ENCODE measurements around the gene CAMK1D.

CAMK1D gene

DNA sequence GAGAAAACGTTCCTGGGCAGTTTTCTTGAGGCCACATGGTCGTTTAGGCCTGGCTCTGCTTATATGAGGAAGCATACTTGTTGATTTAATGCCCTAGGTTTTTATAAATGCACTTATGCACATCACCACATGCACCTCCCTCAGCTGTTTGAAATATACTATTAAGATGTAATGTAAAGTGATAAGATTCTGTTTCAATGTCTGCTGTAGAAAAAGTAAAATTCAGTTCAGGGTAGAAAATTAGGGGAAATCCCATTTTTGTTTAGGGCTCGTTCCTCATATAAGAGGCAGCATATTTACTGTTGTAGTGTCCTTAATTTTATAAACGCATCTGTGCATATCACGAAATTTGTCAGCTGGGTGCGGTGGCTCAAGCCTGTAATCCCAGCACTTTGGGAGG lies 7.8 kb upstream of the CAMK1D start:
- H3K9me3 ChIP-seq (ENCODE audit: control insufficient read depth, insufficient read depth, low read depth, low read length), result no peaks in the 10 kb centered on the region
- no peaks in the 10 kb centered on the region for H3K4me1 ChIP-seq (ENCODE audit: control insufficient read depth, insufficient read depth, low read length)
- CTCF ChIA-PET, result no interaction called here
- TF ChIP-seq ZNF404 (tag by site-specific recombination; IDR thresholded peaks at IDR 0.05) (no peak), ZNF610 (tag by site-specific recombination; IDR thresholded peaks at IDR 0.05; ENCODE audit: borderline replicate concordance) (no peak), ZBTB1 (tag by site-specific recombination; IDR thresholded peaks at IDR 0.05) (no peak), ZNF510 (tag by site-specific recombination; IDR thresholded peaks at IDR 0.05; ENCODE audit: insufficient replicate concordance) (no peak), ZNF157 (tag by site-specific recombination; IDR thresholded peaks at IDR 0.05) (no peak), ZNF514 (tag by site-specific recombination; IDR thresholded peaks at IDR 0.05) (no peak), ZNF792 (tag by site-specific recombination; IDR thresholded peaks at IDR 0.05) (no peak), GLIS1 (tag by site-specific recombination; IDR thresholded peaks at IDR 0.05) (no peak), ZNF76 (tag by site-specific recombination; IDR thresholded peaks at IDR 0.05; ENCODE audit: borderline replicate concordance, low read depth) (no peak), ZSCAN30 (tag by site-specific recombination; IDR thresholded peaks at IDR 0.05) (no peak)
- TF ChIP-seq, protein P1, sequence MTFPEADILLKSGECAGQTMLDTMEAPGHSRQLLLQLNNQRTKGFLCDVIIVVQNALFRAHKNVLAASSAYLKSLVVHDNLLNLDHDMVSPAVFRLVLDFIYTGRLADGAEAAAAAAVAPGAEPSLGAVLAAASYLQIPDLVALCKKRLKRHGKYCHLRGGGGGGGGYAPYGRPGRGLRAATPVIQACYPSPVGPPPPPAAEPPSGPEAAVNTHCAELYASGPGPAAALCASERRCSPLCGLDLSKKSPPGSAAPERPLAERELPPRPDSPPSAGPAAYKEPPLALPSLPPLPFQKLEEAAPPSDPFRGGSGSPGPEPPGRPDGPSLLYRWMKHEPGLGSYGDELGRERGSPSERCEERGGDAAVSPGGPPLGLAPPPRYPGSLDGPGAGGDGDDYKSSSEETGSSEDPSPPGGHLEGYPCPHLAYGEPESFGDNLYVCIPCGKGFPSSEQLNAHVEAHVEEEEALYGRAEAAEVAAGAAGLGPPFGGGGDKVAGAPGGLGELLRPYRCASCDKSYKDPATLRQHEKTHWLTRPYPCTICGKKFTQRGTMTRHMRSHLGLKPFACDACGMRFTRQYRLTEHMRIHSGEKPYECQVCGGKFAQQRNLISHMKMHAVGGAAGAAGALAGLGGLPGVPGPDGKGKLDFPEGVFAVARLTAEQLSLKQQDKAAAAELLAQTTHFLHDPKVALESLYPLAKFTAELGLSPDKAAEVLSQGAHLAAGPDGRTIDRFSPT (tag by site-specific recombination; IDR thresholded peaks at IDR 0.05), result no peak
- TF ChIP-seq, protein P2, sequence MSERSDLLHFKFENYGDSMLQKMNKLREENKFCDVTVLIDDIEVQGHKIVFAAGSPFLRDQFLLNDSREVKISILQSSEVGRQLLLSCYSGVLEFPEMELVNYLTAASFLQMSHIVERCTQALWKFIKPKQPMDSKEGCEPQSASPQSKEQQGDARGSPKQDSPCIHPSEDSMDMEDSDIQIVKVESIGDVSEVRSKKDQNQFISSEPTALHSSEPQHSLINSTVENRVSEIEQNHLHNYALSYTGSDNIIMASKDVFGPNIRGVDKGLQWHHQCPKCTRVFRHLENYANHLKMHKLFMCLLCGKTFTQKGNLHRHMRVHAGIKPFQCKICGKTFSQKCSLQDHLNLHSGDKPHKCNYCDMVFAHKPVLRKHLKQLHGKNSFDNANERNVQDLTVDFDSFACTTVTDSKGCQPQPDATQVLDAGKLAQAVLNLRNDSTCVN (tag by site-specific recombination; optimal IDR thresholded peaks at IDR 0.05), result no peak
- no peak overlapping the region for H3K4me3 ChIP-seq (ENCODE audit: low read depth, low read length)
- POLR2A ChIA-PET, result no interaction called here
- no peak overlapping the region for H3K27ac ChIP-seq (ENCODE audit: extremely low read depth, low read depth, low read length)
- no peaks in the 10 kb centered on the region for H3K36me3 ChIP-seq (ENCODE audit: control insufficient read depth in 2 of 2, insufficient read depth in 1 of 2, low read length in 2 of 2)

DNA sequence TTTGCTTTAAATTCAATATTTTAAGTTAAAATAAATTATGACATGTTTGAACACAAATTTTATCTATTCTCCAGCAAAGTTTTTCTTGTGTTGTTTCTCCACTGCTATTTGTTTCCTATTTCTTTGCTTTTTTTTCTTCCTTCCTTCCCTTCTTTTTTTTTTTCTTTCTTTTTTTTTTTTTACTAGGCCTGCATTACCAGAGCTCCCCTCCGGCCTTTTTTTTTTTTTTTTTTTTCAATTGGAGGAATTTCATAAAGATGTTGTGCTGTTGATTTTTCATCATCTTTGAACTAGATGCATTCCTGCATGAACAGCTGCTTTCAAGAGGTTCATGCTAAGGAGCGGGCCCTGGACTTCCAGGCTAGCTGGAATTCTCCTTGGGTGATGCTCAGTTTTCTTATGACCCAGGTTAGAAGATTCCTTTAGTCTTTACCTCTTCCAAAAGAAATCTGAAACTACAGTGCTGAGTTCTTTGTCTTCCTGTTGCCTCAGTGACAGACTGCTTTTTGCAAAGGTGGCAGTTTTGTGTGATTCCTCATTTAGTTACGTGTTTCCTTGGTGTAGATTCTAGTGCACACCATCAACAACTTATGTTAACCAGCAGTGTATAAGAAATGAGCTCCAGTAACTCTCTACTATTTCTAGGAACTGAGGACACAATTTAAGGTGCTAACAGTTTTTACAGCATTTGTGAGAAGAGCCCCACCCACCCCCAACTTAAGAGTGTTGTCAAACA lies 4.8 kb upstream of the CAMK1D start:
- H3K36me3 ChIP-seq (ENCODE audit: control insufficient read depth in 2 of 2, insufficient read depth in 1 of 2, low read length in 2 of 2), result no peaks in the 10 kb centered on the region
- POLR2A ChIA-PET, result interaction anchor here (0.6 kb wide), 2 partner anchors 8 to 489 kb away, joined by 3 read pairs; no protein-coding TSS in a partner anchor
- H3K4me3 ChIP-seq (ENCODE audit: low read depth, low read length), result no peak overlapping the region
- H3K9me3 ChIP-seq (ENCODE audit: control insufficient read depth, insufficient read depth, low read depth, low read length), result no peaks in the 10 kb centered on the region
- CTCF ChIA-PET, result interaction anchor here (1.0 to 1.2 kb wide), 2 partner anchors 10 to 80 kb away, joined by 3 read pairs; no protein-coding TSS in a partner anchor
- TF ChIP-seq ZNF138 (tag by site-specific recombination; IDR thresholded peaks at IDR 0.05; ENCODE audit: borderline replicate concordance) (no peak), ZNF121 (tag by site-specific recombination; IDR thresholded peaks at IDR 0.05) (no peak), ZNF23 (tag by site-specific recombination; IDR thresholded peaks at IDR 0.05; ENCODE audit: borderline replicate concordance) (no peak), ZNF169 (tag by site-specific recombination; IDR thresholded peaks at IDR 0.05) (no peak), ZNF830 (tag by site-specific recombination; IDR thresholded peaks at IDR 0.05; ENCODE audit: low read depth) (no peak)
- no peaks in the 10 kb centered on the region; the same call in 1 of the 2 replicates for H3K4me1 ChIP-seq (ENCODE audit: control insufficient read depth, insufficient read depth, low read length)
- no peak overlapping the region for H3K27ac ChIP-seq (ENCODE audit: extremely low read depth, low read depth, low read length)

DNA sequence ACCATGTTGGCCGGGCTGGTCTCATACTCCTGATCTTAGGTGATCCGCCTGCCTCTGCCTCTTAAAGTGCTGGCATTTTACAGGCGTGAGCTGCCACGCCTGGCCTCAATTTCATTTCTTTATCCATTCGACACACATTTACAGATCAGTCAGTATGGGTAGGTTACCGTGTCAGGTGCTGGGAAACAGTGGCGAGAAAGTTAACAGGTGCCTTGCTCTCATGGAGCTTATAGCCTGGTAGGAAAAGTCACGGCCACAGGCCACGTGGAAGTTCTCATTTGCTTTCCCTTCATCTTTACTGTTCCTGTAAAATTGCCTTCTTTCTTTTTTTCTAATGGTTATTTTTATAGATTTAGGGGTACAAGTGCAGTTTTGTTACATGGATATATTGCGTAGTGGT lies 2.6 kb upstream of the CAMK1D start:
- Histone ChIP-seq H3K36me3 (ENCODE audit: control insufficient read depth in 2 of 2, insufficient read depth in 1 of 2, low read length in 2 of 2) (no peaks in the 10 kb centered on the region), H3K27ac (ENCODE audit: extremely low read depth, low read depth, low read length) (no peak overlapping the region), H3K9me3 (ENCODE audit: control insufficient read depth, insufficient read depth, low read depth, low read length) (no peaks in the 10 kb centered on the region), H3K4me3 (ENCODE audit: low read depth, low read length) (no peak overlapping the region), H3K4me1 (ENCODE audit: control insufficient read depth, insufficient read depth, low read length) (no peaks in the 10 kb centered on the region; the same call in 1 of the 2 replicates)
- TF ChIP-seq ZNF404 (tag by site-specific recombination; IDR thresholded peaks at IDR 0.05) (no peak), HOXA7 (CRISPR knock-in tag; IDR thresholded peaks at IDR 0.05; ENCODE audit: borderline replicate concordance) (no peak), SCRT2 (tag by site-specific recombination; IDR thresholded peaks at IDR 0.05) (0 out of 2 replicates have a peak, but pooled peaks have one; percentile 18)
- ChIA-PET CTCF (interaction anchor here (0.9 to 1.2 kb wide), 2 partner anchors 9 to 54 kb away, joined by 3 to 4 read pairs; no protein-coding TSS in a partner anchor), POLR2A (interaction anchor here (1.6 kb wide), 1 partner anchor 12 kb away, joined by 4 read pairs; no protein-coding TSS in a partner anchor)

All from HEK293 (cell line).